SU-DHL-6 (cell line): Measurements from ENCODE around the gene PWP2.
"Not testable (repeated sequence)": the region's sequence is repeated elsewhere in the genome, so short reads cannot be mapped to it uniquely, and the experiment has no call there.

Source experiments
- H2AFZ ChIP-seq: fragments of 200-600 bp; sonication (generic); 2 replicates; pipeline ENCODE4 v1.6.1; 2014; ENCODE audit warnings: low read depth, mild to moderate bottlenecking, moderate library complexity, mixed read lengths, antibody characterized with exemption, low read length; ENCODE audit not compliant: severe bottlenecking
- H3F3A ChIP-seq: fragments of 200-600 bp; shearing (Covaris generic); 2 replicates; pipeline ENCODE4 v1.6.0; 2016; ENCODE audit warnings: antibody characterized with exemption, mild to moderate bottlenecking; ENCODE audit not compliant: insufficient read depth
- H3K27ac ChIP-seq: fragments of 200-600 bp; sonication (generic); 2 replicates; pipeline ENCODE4 v1.5.1; 2016; ENCODE audit warnings: low read depth, mild to moderate bottlenecking, low read length, moderate library complexity, mixed read lengths
- H3K27me3 ChIP-seq: fragments of 200-600 bp; sonication (generic), shearing (Covaris generic); 2 replicates; pipeline ENCODE4 v1.6.0; 2014; ENCODE audit warnings: mild to moderate bottlenecking, low read length
- H3K36me3 ChIP-seq: fragments of 200-600 bp; sonication (generic); 2 replicates; pipeline ENCODE4 v1.6.1; 2014; ENCODE audit warnings: mild to moderate bottlenecking, low read length, mixed read lengths
- H3K4me2 ChIP-seq: fragments of 300-600, 200-600 bp; shearing (Covaris generic), sonication (generic); 2 replicates; pipeline ENCODE4 v1.6.0; 2014; ENCODE audit warnings: low read length, low read depth, mild to moderate bottlenecking; ENCODE audit not compliant: poor library complexity, severe bottlenecking
- H3K4me3 ChIP-seq: fragments of 200-600 bp; sonication (generic); 2 replicates; pipeline ENCODE4 v1.5.1; 2014; ENCODE audit warnings: antibody characterized with exemption, low read length, mild to moderate bottlenecking, mixed read lengths; ENCODE audit not compliant: insufficient read depth, poor library complexity, severe bottlenecking
- H3K79me2 ChIP-seq: fragments of 200-600 bp; sonication (generic); 2 replicates; pipeline ENCODE4 v1.6.1; 2014; ENCODE audit warnings: mild to moderate bottlenecking, low read length, moderate library complexity; ENCODE audit not compliant: insufficient read depth
- H3K9ac ChIP-seq: fragments of 200-600 bp; sonication (generic); 2 replicates; pipeline ENCODE4 v1.7.0; 2014; ENCODE audit warnings: mild to moderate bottlenecking, low read length
- H3K9me2 ChIP-seq: fragments of 200-600 bp; sonication (generic); replicated peaks from 2 replicates; pipeline ENCODE4 v1.6.1; 2014; ENCODE audit warnings: low read length; ENCODE audit not compliant: insufficient read depth
- H3K9me3 ChIP-seq: fragments of 200-600 bp; sonication (generic); 2 replicates; pipeline ENCODE4 v1.6.1; 2014; ENCODE audit warnings: low read length, mixed read lengths; ENCODE audit not compliant: insufficient read depth
- H4K20me1 ChIP-seq: fragments of 200-600 bp; sonication (generic); 2 replicates; pipeline ENCODE4 v1.6.1; 2014; ENCODE audit warnings: low read depth, mild to moderate bottlenecking, antibody characterized with exemption, low read length, moderate library complexity, mixed read lengths

PWP2 gene

GRCh38 chr21:44113702-44114371, 6.6 kb downstream of the PWP2 start:
- not testable (repeated sequence) for H3K9ac ChIP-seq, H3K27me3 ChIP-seq, H3K36me3 ChIP-seq, H2AFZ ChIP-seq, H3K9me3 ChIP-seq, H3K27ac ChIP-seq, H3K9me2 ChIP-seq, H3K79me2 ChIP-seq, H3F3A ChIP-seq, H3K4me2 ChIP-seq, H4K20me1 ChIP-seq, H3K4me3 ChIP-seq

DNA sequence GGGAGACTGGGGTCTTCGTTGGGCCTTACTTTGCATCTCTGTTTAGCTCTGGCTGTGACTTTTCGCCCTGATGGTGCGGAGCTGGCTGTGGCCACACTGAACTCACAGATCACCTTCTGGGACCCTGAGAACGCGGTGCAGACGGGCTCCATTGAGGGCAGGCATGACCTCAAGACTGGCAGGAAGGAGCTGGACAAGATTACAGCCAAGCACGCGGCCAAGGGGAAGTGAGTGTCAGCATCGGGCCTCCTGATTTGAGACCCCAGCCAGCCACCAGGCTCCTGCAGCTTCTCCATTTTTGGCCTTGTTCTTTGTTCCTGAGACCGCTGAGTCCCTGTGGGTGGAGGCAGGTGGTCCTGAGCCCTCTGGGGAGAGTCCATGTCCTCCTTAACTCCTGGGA, 14.9 kb downstream of the PWP2 start:
- not testable (repeated sequence) for H3K79me2 ChIP-seq

DNA sequence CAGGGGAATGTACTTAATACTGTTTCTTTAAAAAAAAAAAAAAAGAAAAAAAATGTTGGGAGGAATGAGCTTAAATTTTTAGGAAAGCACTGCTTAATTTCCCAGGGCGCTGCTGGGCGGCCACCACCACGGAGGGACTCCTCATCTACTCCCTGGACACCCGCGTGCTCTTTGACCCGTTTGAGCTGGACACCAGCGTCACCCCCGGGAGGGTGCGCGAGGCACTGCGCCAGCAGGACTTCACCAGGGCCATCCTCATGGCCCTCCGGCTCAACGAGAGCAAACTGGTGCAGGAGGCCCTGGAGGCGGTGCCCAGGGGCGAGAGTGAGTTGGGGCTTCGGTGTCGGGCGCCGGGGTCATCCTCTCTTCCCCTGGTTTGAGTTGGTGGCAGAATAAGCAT, 20.6 kb downstream of the PWP2 start:
- not testable (repeated sequence) for H3K79me2 ChIP-seq, H3F3A ChIP-seq, H4K20me1 ChIP-seq, H3K9me2 ChIP-seq, H3K9me3 ChIP-seq, H3K4me3 ChIP-seq, H3K36me3 ChIP-seq, H3K27me3 ChIP-seq, H3K27ac ChIP-seq, H3K4me2 ChIP-seq, H2AFZ ChIP-seq, H3K9ac ChIP-seq

More for the DNA sequence above, 14.9 kb downstream of the PWP2 start:
- not testable (repeated sequence) for H3K9me3 ChIP-seq, H3F3A ChIP-seq, H3K4me3 ChIP-seq, H3K9ac ChIP-seq, H3K27me3 ChIP-seq, H3K4me2 ChIP-seq, H4K20me1 ChIP-seq, H3K27ac ChIP-seq, H3K9me2 ChIP-seq, H2AFZ ChIP-seq, H3K36me3 ChIP-seq

DNA sequence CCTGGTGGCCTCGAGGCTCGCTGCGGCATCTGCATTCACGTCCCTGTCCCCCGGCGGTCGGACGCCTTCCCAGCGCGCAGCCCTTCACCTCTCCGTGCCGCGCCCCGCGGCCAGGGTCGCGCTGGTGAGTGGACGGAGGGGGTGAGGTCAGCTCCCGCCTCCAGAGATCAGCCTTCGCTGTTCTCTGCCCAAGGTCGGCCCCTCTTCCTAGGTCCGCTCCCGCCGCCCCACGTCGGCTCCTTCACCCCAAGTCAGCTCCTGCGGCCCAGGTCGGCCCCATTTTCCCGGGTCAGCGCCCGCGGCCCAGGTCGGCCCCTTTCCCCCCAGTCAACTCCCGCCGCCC, 26.5 kb downstream of the PWP2 start:
- H3K9ac ChIP-seq, H3K36me3 ChIP-seq, H4K20me1 ChIP-seq, H3F3A ChIP-seq, H3K27me3 ChIP-seq, H3K4me2 ChIP-seq, H3K79me2 ChIP-seq, H3K4me3 ChIP-seq, H2AFZ ChIP-seq, H3K9me3 ChIP-seq, H3K9me2 ChIP-seq, H3K27ac ChIP-seq: not testable (repeated sequence)

DNA sequence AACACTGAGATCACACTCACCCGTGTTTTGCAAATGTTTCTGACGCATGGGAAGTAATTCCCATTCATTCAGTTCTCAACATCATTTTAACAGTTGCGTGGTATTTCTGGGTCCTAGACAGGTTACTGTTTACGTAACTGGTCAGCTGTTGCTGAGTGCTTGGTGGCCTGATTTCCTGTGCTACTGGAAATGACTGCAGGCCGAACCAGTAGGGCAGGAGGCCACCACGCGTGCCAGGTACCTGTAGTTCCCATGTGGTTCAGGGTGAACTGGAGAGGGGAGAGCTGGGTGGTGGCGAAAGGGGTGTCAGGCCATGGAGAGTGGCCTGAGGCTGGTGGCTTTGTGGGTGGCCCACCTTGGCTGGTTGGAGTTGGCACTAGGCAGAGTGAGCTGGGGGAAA, 27.5 kb downstream of the PWP2 start:
- not testable (repeated sequence) for H3F3A ChIP-seq, H3K27ac ChIP-seq, H3K9me2 ChIP-seq, H3K9ac ChIP-seq, H3K4me3 ChIP-seq, H3K27me3 ChIP-seq, H3K79me2 ChIP-seq, H4K20me1 ChIP-seq, H3K9me3 ChIP-seq, H2AFZ ChIP-seq, H3K4me2 ChIP-seq, H3K36me3 ChIP-seq

DNA sequence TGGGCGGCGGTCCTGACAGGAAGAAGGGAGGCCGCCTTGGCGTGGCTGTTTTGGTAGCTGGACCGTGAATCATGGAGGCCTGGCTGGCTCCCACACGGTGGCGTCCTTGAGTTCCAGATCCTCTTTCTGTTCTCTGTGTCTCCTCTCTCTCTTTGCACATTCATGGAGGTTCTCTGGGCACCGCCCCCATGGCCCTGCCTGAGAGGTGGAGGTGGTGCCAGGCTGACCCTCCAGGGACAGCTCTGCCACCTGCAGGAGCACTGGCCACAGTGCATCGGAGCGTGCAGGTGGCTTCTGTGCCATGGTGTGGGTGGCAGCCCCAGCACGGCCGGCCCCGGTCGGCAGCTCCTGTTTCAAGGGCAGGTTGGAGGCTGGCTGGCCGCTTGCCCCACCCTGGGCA, 30.8 kb downstream of the PWP2 start:
- not testable (repeated sequence) for H3K9ac ChIP-seq, H3K27me3 ChIP-seq, H3K79me2 ChIP-seq, H3K4me3 ChIP-seq, H3K9me2 ChIP-seq, H3K4me2 ChIP-seq, H3K9me3 ChIP-seq, H3K36me3 ChIP-seq, H3F3A ChIP-seq, H4K20me1 ChIP-seq, H2AFZ ChIP-seq, H3K27ac ChIP-seq

DNA sequence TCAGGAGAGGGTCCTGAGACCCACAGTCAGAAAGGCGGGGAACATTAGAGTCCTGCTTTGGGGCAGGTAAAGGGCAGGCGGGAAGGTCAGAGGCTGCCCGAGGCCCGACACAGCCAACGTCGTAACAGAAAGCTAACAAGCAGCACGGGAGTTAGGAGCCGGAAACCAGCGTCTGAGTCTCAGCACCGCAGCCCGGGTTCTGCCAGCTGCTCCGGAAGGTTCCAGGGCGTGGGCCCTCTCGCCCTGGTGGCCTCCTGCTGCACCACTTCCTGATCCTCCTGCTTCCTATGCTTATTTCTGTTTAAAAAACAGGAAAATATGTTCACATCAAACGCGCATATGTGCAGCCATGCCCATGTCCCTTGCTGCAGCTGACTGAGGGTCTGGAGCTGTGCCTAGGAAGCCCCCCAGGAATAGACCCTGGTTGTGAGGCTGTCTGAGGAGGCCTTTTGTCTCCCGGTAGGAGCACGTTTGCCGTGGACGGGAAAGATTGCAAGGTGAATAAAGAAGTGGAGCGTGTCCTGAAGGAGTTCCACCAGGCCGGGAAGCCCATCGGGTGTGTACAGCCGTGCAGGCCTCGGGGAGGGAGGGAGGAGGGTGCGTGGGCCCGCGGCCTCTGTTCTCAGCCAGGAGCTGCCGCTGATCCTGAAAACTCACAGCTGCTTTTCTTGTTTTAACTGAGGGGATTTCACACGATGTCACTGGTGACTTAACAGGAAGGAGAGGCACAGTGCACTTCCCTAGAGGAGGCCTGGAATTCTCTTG, 32.8 kb downstream of the PWP2 start:
- not testable (repeated sequence) for H3K36me3 ChIP-seq, H3K9me2 ChIP-seq, H4K20me1 ChIP-seq, H2AFZ ChIP-seq, H3K4me3 ChIP-seq, H3K4me2 ChIP-seq, H3K9ac ChIP-seq, H3K79me2 ChIP-seq, H3K27me3 ChIP-seq, H3F3A ChIP-seq, H3K9me3 ChIP-seq, H3K27ac ChIP-seq

- H3K79me2 ChIP-seq, H4K20me1 ChIP-seq, H3K36me3 ChIP-seq, H2AFZ ChIP-seq, H3K27me3 ChIP-seq, H3K9ac ChIP-seq, H3K4me2 ChIP-seq, H3K4me3 ChIP-seq, H3K27ac ChIP-seq, H3F3A ChIP-seq, H3K9me3 ChIP-seq, H3K9me2 ChIP-seq: not testable (repeated sequence)
Observed at GRCh38 chr21:44140552-44140932, 33.3 kb downstream of the PWP2 start.
